ENCODE data around the gene ACSL1.

Gene ACSL1

DNA sequence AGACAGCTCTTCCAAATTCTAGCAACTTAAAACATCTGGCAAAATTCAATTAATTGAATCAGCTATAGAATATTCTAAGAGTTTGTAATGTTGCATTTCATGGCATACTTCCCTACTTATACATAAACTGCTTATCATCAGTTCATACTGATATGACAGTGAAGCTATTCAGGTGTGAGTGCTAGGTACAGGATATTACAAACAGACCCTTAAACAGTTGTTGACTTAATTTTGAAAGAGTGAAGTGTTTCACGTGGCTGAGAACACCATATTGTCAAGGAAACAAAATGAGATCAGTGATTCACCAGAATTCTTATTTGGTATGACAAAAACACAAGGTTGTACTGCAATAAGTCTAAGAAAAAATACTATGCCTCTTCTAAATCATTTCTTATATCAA, 119.3 kb downstream of the ACSL1 start:
- DNase-seq, result no peak

DNA sequence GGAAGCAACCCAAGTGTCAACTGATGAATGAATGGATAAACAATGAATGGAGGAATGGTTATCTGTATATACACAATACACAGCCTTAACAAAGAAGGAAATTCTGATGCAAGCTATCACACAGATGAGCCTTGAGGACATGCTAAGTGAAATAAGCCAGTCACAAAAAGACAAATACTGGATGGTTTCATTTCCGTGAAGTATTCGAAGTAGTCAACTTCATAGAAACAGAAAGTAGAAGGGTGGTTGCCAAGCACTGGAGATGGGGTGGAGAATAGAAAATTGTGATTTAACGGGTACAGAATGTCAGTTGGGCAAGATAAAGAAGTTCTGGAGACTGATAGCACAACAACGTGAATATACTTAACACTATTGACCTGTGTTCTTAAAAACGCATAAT, 120.1 kb downstream of the ACSL1 start:
- DNase-seq, result no peak
